CD4-positive, alpha-beta memory T cell (primary cell): Measurements from ENCODE around the gene USP24. TPM values are rescaled to one million over a fixed set of nuclear protein-coding genes. Genes with fewer than 3 reads are reported as not detected.

ENCODE experiments used
- CTCF ChIA-PET: fragments of 350-600 bp; sonication (Branson Sonifier 250); formaldehyde crosslinking; loops from one replicate; lab custom pipeline; 2021; ENCODE audit warnings: inconsistent platforms; ENCODE audit not compliant: partially characterized antibody; lab: Charles Lee
- POLR2A ChIA-PET: fragments of 350-600 bp; sonication (Branson Sonifier 250); formaldehyde crosslinking; loops from one replicate; lab custom pipeline; 2021; ENCODE audit not compliant: partially characterized antibody; lab: Charles Lee
- DNase-seq, 5 donors: peaks; one replicate each; pipeline versions ENCODE4 v3.0.0 to v3.0.0-alpha.2; 2020 to 2022; ENCODE audit warnings: mixed read lengths in 1 of 5
- H3K27ac ChIP-seq: one replicate; pipeline ENCODE4 v1.7.0; 2013; ENCODE audit warnings: low read depth, low read length
- H3K27me3 ChIP-seq: 2 replicates; pipeline ENCODE4 v1.7.0; 2013; ENCODE audit warnings: mild to moderate bottlenecking, low read length, moderate library complexity; ENCODE audit not compliant: insufficient read depth
- H3K36me3 ChIP-seq: 2 replicates; pipeline ENCODE4 v1.7.0; 2013; ENCODE audit warnings: mild to moderate bottlenecking, low read length, moderate library complexity; ENCODE audit not compliant: insufficient read depth
- H3K4me1 ChIP-seq: 2 replicates; pipeline ENCODE4 v1.7.0; 2013; ENCODE audit warnings: mild to moderate bottlenecking, low read length, moderate library complexity; ENCODE audit not compliant: insufficient read depth
- H3K4me3 ChIP-seq, 2 donors: one replicate each; pipeline ENCODE4 v1.7.0; 2013; ENCODE audit warnings: low read length in 2 of 2, mild to moderate bottlenecking in 1 of 2
- H3K9me3 ChIP-seq, 2 donors: one replicate each; pipeline ENCODE4 v1.7.0; 2013; ENCODE audit warnings: low read length in 2 of 2, control low read depth in 1 of 2; ENCODE audit not compliant: control insufficient read depth in 1 of 2
- H3K27ac Mint-ChIP-seq, 7 donors: one replicate each; pipeline ENCODE4 v1.8.0; 2020 to 2021; ENCODE audit warnings: mixed read lengths in 7 of 7, mild to moderate bottlenecking in 6 of 7, inconsistent platforms in 3 of 7, moderate library complexity in 3 of 7
- H3K27me3 Mint-ChIP-seq, 2 donors: one replicate each; pipeline ENCODE4 v1.8.0; 2020 to 2021; ENCODE audit warnings: mixed read lengths in 2 of 2
- H3K36me3 Mint-ChIP-seq, 2 donors: one replicate each; pipeline ENCODE4 v1.8.0; 2020 to 2021; ENCODE audit warnings: mixed read lengths in 2 of 2, inconsistent platforms in 1 of 2, mild to moderate bottlenecking in 1 of 2
- H3K4me1 Mint-ChIP-seq, 4 donors: one replicate each; pipeline ENCODE4 v1.8.0; 2020 to 2021; ENCODE audit warnings: mixed read lengths in 4 of 4, mild to moderate bottlenecking in 1 of 4
- H3K4me3 Mint-ChIP-seq, 8 donors: one replicate each; pipeline ENCODE4 v1.8.0; 2020 to 2021; ENCODE audit warnings: mixed read lengths in 8 of 8, mild to moderate bottlenecking in 7 of 8, moderate library complexity in 6 of 8, inconsistent platforms in 3 of 8
- H3K9me3 Mint-ChIP-seq, 8 donors: one replicate each; pipeline ENCODE4 v1.8.0; 2020 to 2021; ENCODE audit warnings: mixed read lengths in 8 of 8, mild to moderate bottlenecking in 5 of 8, inconsistent platforms in 3 of 8, moderate library complexity in 1 of 8
- intact Hi-C: fragments of 100-400 bp; cut with micrococcal nuclease; formaldehyde crosslinking; loops from one replicate; pipeline ENCODE4 v1.15.1; 2023
- polyA plus RNA-seq, 2 donors: library from polyadenylated mRNA; unstranded; fragments of 300-500 nt; fragmentation: Illumina TruSeq; gene quantifications; one replicate each; pipeline ENCODE4 v1.2.3, GENCODE V29; 2021
- total RNA-seq, 2 experiments: library from RNA; stranded (reverse); gene quantifications; one replicate each; pipeline ENCODE4 v1.2.3, GENCODE V29; 2021

Gene USP24
- total and polyA plus RNA-seq, 4 experiments from 2014 or later = 1.6 to 74.2 (median 42.1) TPM

GRCh38 chr1:55063577-55063942 is 151.6 kb downstream of the USP24 start:
- Mint-ChIP-seq H3K9me3 (peaks cover 0 to 1% (median 0%) of the 10 kb centered on the region in 8 donors), H3K4me3 (no peak overlapping the region), H3K36me3 (peaks cover 24 to 28% of the 10 kb centered on the region in 2 donors), H3K4me1 (peaks cover 0 to 2% (median 0%) of the 10 kb centered on the region in 4 donors), H3K27me3 (no peaks in the 10 kb centered on the region), H3K27ac (no peak overlapping the region)
- no peak overlapping the region for H3K4me3 ChIP-seq
- no peak overlapping the region for H3K27ac ChIP-seq
- H3K36me3 ChIP-seq = peaks cover 13% of the 10 kb centered on the region
- DNase-seq = no peak
- no peaks in the 10 kb centered on the region for H3K9me3 ChIP-seq
- intact Hi-C loops = no loop called here
- CTCF ChIA-PET = no interaction called here
- no peaks in the 10 kb centered on the region for H3K4me1 ChIP-seq
- no peaks in the 10 kb centered on the region for H3K27me3 ChIP-seq
- POLR2A ChIA-PET = no interaction called here

GRCh38 chr1:55062801-55063576 is 152.2 kb downstream of the USP24 start:
- H3K27me3 ChIP-seq = no peaks in the 10 kb centered on the region
- intact Hi-C loops = no loop called here
- Mint-ChIP-seq H3K36me3 (peaks cover 20 to 23% of the 10 kb centered on the region in 2 donors), H3K4me3 (no peak overlapping the region), H3K27ac (no peak overlapping the region), H3K27me3 (no peaks in the 10 kb centered on the region), H3K9me3 (peaks cover 0 to 1% (median 0%) of the 10 kb centered on the region in 8 donors), H3K4me1 (peaks cover 0 to 2% (median 0%) of the 10 kb centered on the region in 4 donors)
- no peak overlapping the region for H3K4me3 ChIP-seq
- H3K4me1 ChIP-seq = no peaks in the 10 kb centered on the region
- no peak overlapping the region for H3K27ac ChIP-seq
- H3K9me3 ChIP-seq = no peaks in the 10 kb centered on the region
- H3K36me3 ChIP-seq = peaks cover 12% of the 10 kb centered on the region
- no peak for DNase-seq
- CTCF ChIA-PET = no interaction called here
- POLR2A ChIA-PET = no interaction called here

DNA sequence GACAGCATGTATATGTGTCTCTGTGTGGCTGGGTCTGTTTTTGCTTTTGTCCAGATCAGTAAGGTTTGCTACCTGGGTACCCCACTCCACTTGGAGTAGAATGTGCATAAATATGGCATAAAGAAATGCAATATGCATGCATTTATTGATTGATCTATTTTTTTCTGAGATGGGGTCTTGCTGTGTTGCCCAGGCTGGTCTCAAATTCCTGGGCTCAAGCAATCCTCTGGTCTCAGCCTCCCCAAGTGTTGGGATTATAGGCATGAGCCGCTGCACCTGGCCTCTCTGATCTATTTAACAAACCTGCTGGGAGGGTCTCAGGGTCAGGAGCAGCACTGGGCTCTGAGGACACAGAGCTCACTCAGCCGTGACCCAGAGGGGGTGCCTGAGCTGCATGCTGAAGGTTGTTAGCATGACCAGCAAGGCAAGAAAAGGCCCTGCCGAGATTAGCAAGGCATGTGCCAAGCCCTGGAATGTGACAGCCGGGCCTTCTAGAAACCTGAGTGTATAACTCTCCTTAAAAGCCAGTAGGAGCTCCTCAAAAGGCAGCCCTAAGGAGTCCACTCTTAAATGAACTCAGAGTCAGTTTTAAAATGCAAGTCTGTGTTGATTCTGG is 153.3 kb downstream of the USP24 start:
- no peaks in the 10 kb centered on the region for H3K4me1 ChIP-seq
- no peak overlapping the region for H3K27ac ChIP-seq
- H3K9me3 ChIP-seq = no peaks in the 10 kb centered on the region
- DNase-seq = no peak
- H3K9me3 Mint-ChIP-seq = peaks cover 0 to 1% (median 0%) of the 10 kb centered on the region in 8 donors
- peaks cover 8 to 12% of the 10 kb centered on the region in 2 donors for H3K36me3 Mint-ChIP-seq
- intact Hi-C loops = no loop called here
- ChIA-PET CTCF (no interaction called here), POLR2A (no interaction called here)
- H3K4me3 Mint-ChIP-seq = no peak overlapping the region
- H3K36me3 ChIP-seq = peaks cover 8% of the 10 kb centered on the region
- no peak overlapping the region for H3K4me3 ChIP-seq
- H3K27me3 Mint-ChIP-seq = no peaks in the 10 kb centered on the region
- no peak overlapping the region for H3K27ac Mint-ChIP-seq
- H3K4me1 Mint-ChIP-seq = peaks cover 0 to under 1% (median 0%) of the 10 kb centered on the region in 4 donors
- no peaks in the 10 kb centered on the region for H3K27me3 ChIP-seq

GRCh38 chr1:55061000-55061705 is 154.0 kb downstream of the USP24 start:
- Histone ChIP-seq H3K4me3 (no peak overlapping the region), H3K27ac (no peak overlapping the region), H3K4me1 (no peaks in the 10 kb centered on the region), H3K27me3 (no peaks in the 10 kb centered on the region), H3K9me3 (no peaks in the 10 kb centered on the region), H3K36me3 (peaks cover 1% of the 10 kb centered on the region)
- peaks cover 0 to 1% (median 0%) of the 10 kb centered on the region in 8 donors for H3K9me3 Mint-ChIP-seq
- peaks cover 2 to 5% of the 10 kb centered on the region in 2 donors for H3K36me3 Mint-ChIP-seq
- intact Hi-C loops = no loop called here
- ChIA-PET POLR2A (no interaction called here), CTCF (no interaction called here)
- no peak overlapping the region for H3K27ac Mint-ChIP-seq
- H3K27me3 Mint-ChIP-seq = no peaks in the 10 kb centered on the region
- no peak for DNase-seq
- H3K4me1 Mint-ChIP-seq = no peaks in the 10 kb centered on the region
- no peak overlapping the region for H3K4me3 Mint-ChIP-seq

DNA sequence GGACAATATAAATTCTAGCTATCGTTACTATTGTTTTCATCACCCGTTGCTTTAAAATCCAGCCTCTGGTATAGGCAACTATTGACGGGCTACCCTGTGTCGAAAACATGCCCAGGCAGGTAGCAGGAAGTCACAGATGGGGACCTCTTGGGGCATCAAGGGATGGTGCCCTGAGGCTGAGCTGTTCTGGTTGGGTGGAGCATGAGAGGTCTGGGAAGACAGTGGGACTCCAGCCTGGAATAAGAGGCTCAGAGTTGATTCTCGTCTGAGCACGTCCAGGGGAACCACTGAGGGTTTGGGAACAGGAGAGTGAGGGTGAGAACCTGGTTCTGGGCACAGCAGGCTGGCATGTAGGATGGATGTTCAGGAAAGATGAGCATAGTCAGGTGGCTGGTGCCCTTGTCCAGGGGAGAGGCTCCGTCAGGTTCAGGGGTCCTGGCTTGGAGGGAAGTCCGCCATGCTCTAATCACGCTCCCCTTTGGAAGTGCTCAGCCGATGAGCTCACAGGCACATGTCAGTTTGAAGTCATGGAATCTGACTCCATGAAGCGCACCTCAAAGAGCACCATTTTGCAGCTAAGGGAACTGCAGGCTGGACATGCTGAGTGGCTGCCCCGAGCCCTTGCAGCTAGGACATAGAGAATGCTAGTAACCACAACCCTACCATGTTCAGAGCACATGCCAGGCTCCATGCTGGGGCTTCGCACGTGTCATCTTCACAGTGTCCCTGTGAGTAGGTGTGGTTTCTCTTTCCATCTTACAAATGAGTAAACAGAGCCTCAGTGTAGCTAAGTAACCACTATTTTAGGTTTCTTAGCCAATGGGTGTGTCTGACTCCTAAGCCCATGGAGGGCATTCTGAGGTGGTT is 154.8 kb downstream of the USP24 start:
- no peaks in the 10 kb centered on the region for H3K27me3 Mint-ChIP-seq
- no peak for DNase-seq
- H3K27me3 ChIP-seq = no peaks in the 10 kb centered on the region
- POLR2A ChIA-PET = no interaction called here
- H3K27ac Mint-ChIP-seq = no peak overlapping the region
- H3K27ac ChIP-seq = no peak overlapping the region
- H3K36me3 ChIP-seq = no peaks in the 10 kb centered on the region
- H3K4me3 Mint-ChIP-seq = no peak overlapping the region
- H3K4me1 ChIP-seq = no peaks in the 10 kb centered on the region
- H3K4me1 Mint-ChIP-seq = no peaks in the 10 kb centered on the region
- intact Hi-C loops = no loop called here
- H3K9me3 ChIP-seq = no peaks in the 10 kb centered on the region
- CTCF ChIA-PET = no interaction called here
- peaks cover 0 to 1% (median 0%) of the 10 kb centered on the region in 8 donors for H3K9me3 Mint-ChIP-seq
- no peaks in the 10 kb centered on the region for H3K36me3 Mint-ChIP-seq
- H3K4me3 ChIP-seq = no peak overlapping the region

DNA sequence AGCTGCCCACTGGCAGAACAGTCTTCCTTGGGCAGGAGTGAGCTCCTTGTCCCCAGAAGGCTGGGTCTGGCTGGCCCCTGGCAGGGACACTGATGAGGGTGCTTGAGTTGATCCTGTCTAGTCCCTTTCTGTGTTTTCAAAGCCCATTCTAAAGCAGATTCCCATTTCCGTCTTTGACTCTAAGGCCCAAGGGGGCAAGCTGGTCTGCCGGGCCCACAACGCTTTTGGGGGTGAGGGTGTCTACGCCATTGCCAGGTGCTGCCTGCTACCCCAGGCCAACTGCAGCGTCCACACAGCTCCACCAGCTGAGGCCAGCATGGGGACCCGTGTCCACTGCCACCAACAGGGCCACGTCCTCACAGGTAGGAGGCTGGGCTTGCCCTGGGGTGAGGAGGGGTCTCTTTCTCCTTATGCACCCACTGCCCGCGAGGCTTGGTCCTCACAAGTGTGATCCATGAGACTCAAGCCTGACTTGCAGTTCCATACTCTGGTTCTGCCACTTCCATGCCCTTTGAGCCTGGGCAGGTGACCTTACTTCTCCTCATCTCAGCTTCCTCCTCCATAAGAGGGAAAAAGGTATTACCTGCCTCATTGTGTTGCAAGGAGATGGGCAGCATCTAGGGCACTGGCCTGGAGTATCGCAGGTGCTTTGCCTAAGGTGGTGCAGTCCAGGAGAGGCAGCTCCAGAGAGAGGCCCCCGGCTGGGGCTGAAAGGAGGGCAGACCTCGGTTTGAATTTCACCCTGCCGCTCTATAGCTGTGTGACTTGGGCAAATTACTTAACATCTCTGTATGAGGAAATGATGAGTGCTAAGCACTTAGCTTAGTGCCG is 155.6 kb downstream of the USP24 start:
- H3K4me3 Mint-ChIP-seq = no peak overlapping the region
- no peaks in the 10 kb centered on the region for H3K4me1 Mint-ChIP-seq
- no peaks in the 10 kb centered on the region for H3K27me3 Mint-ChIP-seq
- Histone ChIP-seq H3K4me1 (no peaks in the 10 kb centered on the region), H3K27me3 (no peaks in the 10 kb centered on the region), H3K27ac (no peak overlapping the region), H3K9me3 (no peaks in the 10 kb centered on the region), H3K4me3 (no peak overlapping the region), H3K36me3 (no peaks in the 10 kb centered on the region)
- ChIA-PET POLR2A (no interaction called here), CTCF (no interaction called here)
- no peak for DNase-seq
- peaks cover 0 to 1% (median 0%) of the 10 kb centered on the region in 8 donors for H3K9me3 Mint-ChIP-seq
- H3K36me3 Mint-ChIP-seq = no peaks in the 10 kb centered on the region
- intact Hi-C loops = no loop called here
- no peak overlapping the region for H3K27ac Mint-ChIP-seq
